SK-N-DZ (cell line): ENCODE data around the gene FRG1. TPM values are rescaled to one million over a fixed set of nuclear protein-coding genes. Genes with fewer than 3 reads are reported as not detected.
A peak's percentile ranks its signal among the peaks of the same experiment; 100 is the strongest.
"Not testable (repeated sequence)": the region's sequence is repeated elsewhere in the genome, so short reads cannot be mapped to it uniquely, and the experiment has no call there.

Experiments used
- DNase-seq: peaks from one replicate; pipeline ENCODE4 v3.0.0-alpha.2; 2015; ENCODE audit warnings: low spot score
- polyA plus RNA-seq, 2 experiments: library from polyadenylated mRNA; depleted of rRNA; stranded (reverse); fragments of >200 nt; gene quantifications; 2 replicates each; pipeline ENCODE4 v1.2.3, GENCODE V29; 2014

FRG1 gene
- polyA plus RNA-seq (2014; cell fraction: cytosol; rRNA removed), result 87.5 and 91.6 TPM in 2 replicates
- 59.5 and 69.1 TPM in 2 replicates for polyA plus RNA-seq (2014; cell fraction: nucleus; rRNA removed)

GRCh38 chr4:189940178-189941004 lies at the start of gene FRG1:
Gene FRG1, plus strand, starts transcription at chr4:189940872. Its CDS starts 138 bp downstream, at chr4:189941010.
- peak; percentile 93 for DNase-seq

DNA sequence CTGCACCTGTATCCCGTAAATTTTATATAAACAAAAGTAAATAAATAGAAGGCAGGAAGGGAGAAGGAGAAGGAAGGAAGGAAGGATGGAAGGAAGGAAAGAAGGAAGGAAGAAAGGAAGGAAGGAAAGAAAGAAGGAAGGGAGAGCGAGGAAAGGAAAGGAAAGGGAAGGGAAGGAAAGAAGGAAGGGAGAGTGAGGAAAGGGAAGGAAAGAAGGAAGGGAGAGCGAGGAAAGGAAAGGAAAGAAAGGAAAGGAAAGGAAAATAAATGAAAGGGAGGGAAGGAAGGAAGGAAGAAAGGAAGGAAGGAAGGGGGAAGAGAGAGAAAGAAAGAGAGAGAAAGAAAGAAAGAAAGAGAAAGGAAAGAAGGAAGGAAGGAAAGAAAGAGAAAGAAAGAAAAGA lies 43.0 kb upstream of the FRG1 start:
- DNase-seq, result no peak

GRCh38 chr4:189899481-189900015 lies 41.1 kb upstream of the FRG1 start:
- DNase-seq, result not testable (repeated sequence)

- peak; percentile 72 for DNase-seq
Measured at GRCh38 chr4:189904420-189905027, 36.1 kb upstream of the FRG1 start.

DNA sequence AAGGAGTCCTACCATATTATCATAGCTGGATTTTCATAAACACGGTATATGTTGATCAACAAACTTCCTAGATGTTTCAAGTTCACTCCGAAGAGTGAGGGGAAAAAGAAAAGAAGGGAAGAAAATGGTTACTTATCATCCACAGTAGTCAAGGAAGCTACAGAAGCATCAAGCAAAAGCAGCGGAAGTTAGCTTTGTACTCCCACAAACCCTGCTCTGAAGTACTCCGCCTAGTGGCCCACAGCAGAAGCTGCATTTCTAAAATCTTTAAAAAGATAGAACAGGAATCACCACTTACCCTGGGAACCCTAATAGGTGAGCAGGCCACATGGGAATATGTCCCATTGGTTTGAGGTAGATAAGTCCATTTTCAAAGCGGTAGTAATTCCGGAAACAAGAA lies 28.5 kb upstream of the FRG1 start:
- no peak for DNase-seq

DNA sequence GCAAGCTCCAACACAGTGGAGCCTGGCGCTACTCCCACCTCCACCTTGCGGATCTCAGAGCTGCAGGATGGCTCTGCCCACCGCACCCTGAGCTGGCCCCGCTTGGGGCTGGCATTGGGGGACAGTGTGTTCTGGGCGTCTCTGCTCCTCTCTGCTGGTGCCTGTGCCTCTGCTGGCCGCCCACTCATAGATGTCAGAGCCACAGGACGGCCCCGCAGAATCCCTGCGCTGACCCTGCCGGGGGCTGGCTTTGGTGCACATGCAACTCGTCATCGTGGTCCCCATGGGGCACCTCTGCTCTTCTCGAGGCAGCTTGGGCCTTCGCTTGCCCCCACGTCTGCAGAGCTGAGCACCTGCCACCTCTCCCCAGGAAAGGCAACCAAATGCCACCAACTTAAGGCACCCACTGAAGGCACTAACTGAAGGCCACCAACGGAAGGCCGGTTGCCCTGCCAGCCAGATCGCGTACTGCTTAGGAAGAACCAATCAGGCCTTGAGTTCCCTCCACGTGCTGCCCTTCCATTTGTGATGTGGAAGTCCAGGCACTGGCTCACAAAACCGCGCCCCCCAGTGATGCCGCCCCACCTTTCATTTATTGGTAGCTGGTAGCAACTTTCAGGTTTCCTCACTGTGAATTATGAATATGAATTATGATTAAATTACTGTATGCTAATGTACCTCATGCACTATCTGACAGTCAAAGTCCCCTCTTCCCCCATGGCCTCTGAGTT lies 23.3 kb upstream of the FRG1 start:
- DNase-seq, result no peak

GRCh38 chr4:189921058-189921457 lies 19.6 kb upstream of the FRG1 start:
- no peak for DNase-seq

DNA sequence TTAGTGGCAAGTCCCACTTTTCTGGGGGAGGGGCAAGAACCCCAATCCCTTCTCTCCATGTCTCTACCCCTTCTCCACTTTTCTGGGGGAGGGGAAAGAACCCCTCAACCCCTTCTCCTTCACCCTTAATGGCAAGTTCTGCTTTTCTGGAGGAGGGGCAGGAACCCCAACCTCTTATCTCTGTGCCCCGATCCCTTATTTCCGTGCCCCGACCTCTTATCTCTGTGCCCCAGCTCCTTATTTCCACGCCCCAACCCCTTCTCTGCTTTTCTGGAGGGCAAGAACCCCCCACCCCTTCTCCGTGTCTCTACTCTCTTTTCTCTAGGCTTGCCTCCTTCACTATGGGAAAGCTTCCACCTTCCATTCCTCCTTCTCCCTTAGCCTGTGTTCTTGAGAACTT lies 13.9 kb upstream of the FRG1 start:
- not testable (repeated sequence) for DNase-seq

- DNase-seq, result no peak
Measured at GRCh38 chr4:189941005-189941450, 356 bp downstream of the FRG1 start.

GRCh38 chr4:189942412-189942811 lies 1.7 kb downstream of the FRG1 start:
- DNase-seq, result not testable (repeated sequence)

DNA sequence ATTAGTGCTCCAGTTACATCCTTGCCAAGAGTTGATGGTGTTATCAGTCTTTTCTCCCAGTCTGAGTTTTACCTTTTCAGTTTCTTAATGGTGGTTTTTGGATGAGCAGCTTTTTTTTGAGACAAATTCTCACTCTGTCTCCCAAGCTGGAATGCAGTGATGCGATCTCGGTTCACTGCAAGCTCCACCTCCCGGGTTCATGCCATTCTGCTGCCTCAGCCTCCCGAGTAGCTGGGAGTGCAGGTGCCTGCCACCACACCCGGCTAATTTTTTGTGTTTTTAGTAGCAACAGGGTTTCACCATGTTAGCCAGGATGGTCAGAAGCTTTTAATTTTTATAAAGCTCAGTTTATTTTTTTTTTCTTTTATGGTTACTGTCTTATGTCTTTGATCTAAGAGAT lies 3.4 kb downstream of the FRG1 start:
- DNase-seq, result not testable (repeated sequence)

- DNase-seq, result not testable (repeated sequence)
Measured at GRCh38 chr4:189946906-189947305, 6.2 kb downstream of the FRG1 start.

GRCh38 chr4:189948486-189948885 lies 7.8 kb downstream of the FRG1 start:
- DNase-seq, result not testable (repeated sequence)

DNA sequence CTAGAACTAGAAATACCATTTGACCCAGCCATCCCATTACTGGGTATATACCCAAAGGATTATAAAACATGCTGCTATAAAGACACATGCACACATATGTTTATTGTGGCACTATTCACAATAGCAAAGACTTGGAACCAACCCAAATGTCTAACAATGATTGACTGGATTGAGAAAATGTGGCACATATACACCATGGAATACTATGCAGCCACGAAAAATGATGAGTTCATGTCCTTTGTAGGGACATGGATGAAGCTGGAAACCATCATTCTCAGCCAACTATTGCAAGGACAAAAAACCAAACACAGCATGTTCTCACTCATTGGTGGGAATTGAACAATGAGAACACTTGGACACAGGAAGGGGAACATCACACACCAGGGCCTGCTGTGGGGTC lies 28.6 kb downstream of the FRG1 start:
- not testable (repeated sequence) for DNase-seq

DNA sequence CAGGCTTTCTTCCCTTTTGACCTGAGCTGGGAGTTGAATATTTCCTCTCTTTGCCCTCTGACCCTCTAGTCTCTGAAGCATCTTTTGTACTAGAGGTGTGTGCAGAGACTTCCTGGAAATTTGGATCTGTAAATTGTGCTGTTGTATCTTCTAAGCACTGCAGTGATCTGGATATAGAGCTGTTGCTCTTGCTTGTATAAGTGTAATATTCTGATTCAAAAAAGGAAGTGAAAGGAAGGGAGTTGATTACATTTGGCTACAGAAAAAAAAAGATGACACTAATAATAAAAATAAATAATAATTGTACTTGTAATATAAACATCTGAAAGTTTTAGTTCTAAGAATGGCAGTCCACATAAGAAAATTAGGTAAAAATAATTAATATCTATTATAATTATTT lies 33.0 kb downstream of the FRG1 start:
- DNase-seq, result no peak

GRCh38 chr4:189974056-189974455 lies 33.4 kb downstream of the FRG1 start:
- DNase-seq, result peak; percentile 31

GRCh38 chr4:189979196-189980047 lies 38.8 kb downstream of the FRG1 start:
- DNase-seq, result peak; percentile 30

- not testable (repeated sequence) for DNase-seq
Measured at GRCh38 chr4:189980292-189980691, 39.6 kb downstream of the FRG1 start.

- DNase-seq, result no peak
Measured at GRCh38 chr4:189981970-189982369, 41.3 kb downstream of the FRG1 start.

DNA sequence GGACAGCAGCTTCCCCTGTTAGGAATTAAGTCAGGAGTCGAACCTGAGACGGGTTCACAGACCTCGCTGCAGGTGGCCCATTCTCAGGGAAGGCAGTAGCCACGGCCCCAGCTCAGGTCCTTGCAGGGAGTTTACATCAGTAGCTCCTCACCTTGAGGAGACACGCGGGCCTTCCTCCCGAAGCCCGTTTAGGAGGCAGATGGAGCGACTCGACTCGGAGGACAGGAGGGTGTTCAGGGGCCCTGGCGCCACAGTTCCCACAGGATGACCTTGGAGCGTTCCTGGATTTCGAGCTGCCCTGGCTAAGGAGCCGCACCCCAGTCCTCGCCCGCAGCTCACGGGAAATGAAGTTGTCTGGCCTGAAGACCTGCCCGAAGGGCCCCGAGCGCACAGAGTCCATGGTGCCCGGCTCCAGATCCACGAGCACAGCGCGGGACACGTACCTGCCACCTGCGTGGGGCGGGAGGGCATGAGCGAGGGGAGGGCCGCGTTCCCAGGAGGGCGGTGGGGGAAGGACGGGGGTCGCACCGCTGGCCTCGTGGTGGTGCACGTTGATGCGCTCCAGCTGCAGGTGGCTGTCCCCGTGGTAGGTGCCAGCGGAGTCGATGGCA lies 43.3 kb downstream of the FRG1 start:
- DNase-seq, result not testable (repeated sequence)
